Large intestine (tissue), 3 donors: Measurements from ENCODE around the gene AAR2. TPM values are rescaled to one million over a fixed set of nuclear protein-coding genes. Genes with fewer than 3 reads are reported as not detected.

Source experiments
- DNase-seq, 2 donors: peaks; one replicate each; pipeline versions ENCODE4 v3.0.0 to v3.0.0-alpha.2; 2013
- H3K27ac ChIP-seq: one replicate; pipeline ENCODE4 v1.5.1; 2013; ENCODE audit warnings: low read length
- H3K27me3 ChIP-seq: 2 replicates; pipeline ENCODE4 v1.6.1; 2013; ENCODE audit warnings: low read length; ENCODE audit not compliant: control insufficient read depth, insufficient read depth
- H3K36me3 ChIP-seq: 2 replicates; pipeline ENCODE4 v1.6.1; 2013; ENCODE audit warnings: low read length; ENCODE audit not compliant: control insufficient read depth, insufficient read depth
- H3K4me1 ChIP-seq: one replicate; pipeline ENCODE4 v1.6.1; 2013; ENCODE audit warnings: low read length; ENCODE audit not compliant: control insufficient read depth, insufficient read depth
- H3K4me3 ChIP-seq: one replicate; pipeline ENCODE4 v1.5.1; 2013; ENCODE audit warnings: low read length
- H3K9me3 ChIP-seq: one replicate; pipeline ENCODE4 v1.6.1; 2013; ENCODE audit warnings: mild to moderate bottlenecking, low read depth, low read length, moderate library complexity; ENCODE audit not compliant: control insufficient read depth
- WGBS: methylation state at CpG from one replicate; pipeline ENCODE4 v1.1.5; 2013; ENCODE audit warnings: low lambda C conversion rate; ENCODE audit not compliant: insufficient coverage; 5-methylcytosine and 5-hydroxymethylcytosine counted together
- polyA plus RNA-seq: library from polyadenylated mRNA; unstranded; fragments of 120-200 nt; gene quantifications from one replicate; pipeline ENCODE4 v1.2.1, GENCODE V29; 2013

The AAR2 gene
- polyA plus RNA-seq, 1 donor: 29.1 TPM

DNA sequence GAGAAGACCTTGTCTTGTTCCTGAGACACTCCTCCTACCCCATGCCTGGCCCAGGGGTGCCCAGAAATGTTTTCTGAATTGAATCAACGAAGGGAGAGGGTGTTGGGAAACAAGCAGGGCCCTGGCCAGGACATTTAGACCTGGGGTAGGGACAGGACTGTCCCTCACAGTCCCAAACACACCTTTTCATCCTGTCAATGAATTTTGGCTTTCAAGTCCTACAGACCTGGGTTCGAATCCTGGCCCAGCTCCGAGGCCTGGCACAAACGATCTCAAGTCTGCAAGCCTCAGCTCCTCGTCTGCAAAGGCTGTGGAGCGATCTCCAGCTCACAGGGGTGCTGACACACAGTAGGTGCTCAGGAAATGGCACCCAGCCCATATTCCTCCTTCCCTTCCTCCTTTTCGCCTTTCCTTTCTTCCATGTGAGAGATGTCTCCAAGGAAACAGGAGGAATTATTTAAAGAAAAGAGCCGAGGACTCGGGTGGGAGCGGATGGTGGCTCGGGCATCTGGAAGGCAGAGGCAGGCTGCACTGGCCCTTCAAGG lies 62.6 kb downstream of the AAR2 start:
- peaks cover 29% of the 10 kb centered on the region for H3K27me3 ChIP-seq
- no peak overlapping the region for H3K4me3 ChIP-seq
- no peaks in the 10 kb centered on the region for H3K36me3 ChIP-seq
- DNase-seq: no peak
- H3K27ac ChIP-seq: no peak overlapping the region
- no peaks in the 10 kb centered on the region for H3K9me3 ChIP-seq
- WGBS: no CpG with 5 or more reads among the region's 11 CpGs
- no peaks in the 10 kb centered on the region for H3K4me1 ChIP-seq

DNA sequence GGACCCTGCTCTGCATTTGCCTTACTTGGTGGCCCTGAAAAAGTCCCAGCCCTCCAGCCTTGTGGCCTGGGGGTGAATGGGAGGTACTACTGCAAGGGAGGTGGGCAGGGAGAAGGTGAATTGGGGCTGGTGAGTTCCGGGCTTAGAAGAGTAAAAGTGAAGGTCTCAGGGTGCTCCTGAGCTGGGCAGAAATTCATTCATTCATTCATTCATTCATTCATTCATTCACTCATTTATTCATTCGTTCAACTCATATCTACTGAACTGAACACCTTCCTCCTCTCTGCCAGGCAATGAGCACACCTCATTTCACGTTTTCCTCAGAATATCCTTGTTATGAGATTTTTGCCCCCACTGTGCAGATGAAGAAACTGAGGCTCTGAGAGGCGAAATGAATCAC lies 63.2 kb downstream of the AAR2 start:
- Histone ChIP-seq H3K27ac (no peak overlapping the region), H3K27me3 (peaks cover 33% of the 10 kb centered on the region)
- 100% methylated on average over 2 of the region's 4 CpGs for WGBS

DNA sequence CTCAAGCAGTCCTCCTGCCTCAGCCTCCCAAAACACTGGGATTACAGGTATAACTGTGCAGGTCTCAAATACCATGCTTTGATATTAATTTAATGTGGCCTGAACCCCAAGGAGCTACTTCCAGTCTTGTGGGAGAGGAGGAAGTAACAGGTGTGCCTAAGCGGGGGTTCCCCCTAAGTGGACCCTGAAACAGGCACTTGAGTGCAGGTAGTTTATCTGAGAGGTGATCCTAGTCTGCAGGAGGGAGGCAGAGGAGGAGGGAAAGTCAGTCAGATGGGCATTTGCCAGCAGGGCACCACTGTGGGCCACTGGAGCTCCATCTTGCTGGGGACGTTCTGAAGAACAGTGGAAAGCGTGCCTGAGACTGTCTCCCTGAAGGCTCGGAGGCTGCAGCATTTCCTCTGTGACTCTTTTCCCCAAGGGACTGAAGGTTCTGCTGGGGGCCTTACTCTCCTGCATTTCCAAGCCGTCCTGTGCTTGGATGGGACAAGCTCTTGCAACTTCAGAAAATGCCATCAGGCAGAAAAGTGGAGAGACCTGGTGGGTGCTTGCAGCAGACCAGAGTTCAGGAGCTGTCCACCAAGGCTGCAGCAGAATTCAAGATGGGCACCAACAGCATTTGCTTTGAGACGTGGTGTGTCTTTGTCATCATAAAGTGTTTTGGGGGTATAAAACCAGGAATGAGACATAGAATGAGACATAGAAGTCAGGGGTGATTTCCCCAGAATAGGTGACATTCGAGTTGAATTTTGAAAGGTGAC lies 65.3 kb downstream of the AAR2 start:
- peaks cover 49% of the 10 kb centered on the region for H3K27me3 ChIP-seq
- no CpG with 5 or more reads among the region's 7 CpGs for WGBS

More for the DNA sequence above, 63.2 kb downstream of the AAR2 start:
- DNase-seq: no peak
- Histone ChIP-seq H3K9me3 (no peaks in the 10 kb centered on the region), H3K4me1 (no peaks in the 10 kb centered on the region), H3K4me3 (no peak overlapping the region), H3K36me3 (no peaks in the 10 kb centered on the region)

DNA sequence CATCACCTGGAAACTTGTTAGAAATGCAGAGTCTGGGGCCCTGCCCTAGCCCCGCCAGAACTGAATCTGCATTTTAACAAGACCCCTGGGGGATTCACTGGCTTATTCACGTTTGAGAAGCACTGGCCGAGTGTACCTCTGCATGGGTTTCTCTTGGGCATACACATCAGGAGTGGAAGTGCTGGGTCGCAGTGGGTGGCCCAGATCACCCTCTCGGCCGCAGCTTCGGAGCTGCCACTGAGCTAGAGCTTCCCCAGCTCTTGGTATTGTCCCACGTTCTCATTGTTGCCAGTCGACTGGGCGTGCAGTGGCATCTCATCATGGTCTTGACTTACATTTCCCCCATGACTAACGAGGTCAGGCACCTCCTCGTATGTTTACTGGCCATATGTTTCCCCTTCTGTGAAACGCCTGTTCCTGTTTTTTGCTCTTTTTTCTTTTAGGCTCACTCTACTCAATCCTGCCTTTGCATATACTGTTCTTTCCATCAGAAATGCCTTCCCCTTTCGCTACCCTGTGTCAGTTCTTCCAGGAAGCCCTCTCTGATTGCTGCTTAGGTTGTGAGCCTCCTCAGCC lies 66.8 kb downstream of the AAR2 start:
- no peak overlapping the region for H3K4me3 ChIP-seq
- H3K27ac ChIP-seq: no peak overlapping the region
- H3K9me3 ChIP-seq: peaks cover 8% of the 10 kb centered on the region
- no peaks in the 10 kb centered on the region for H3K36me3 ChIP-seq
- H3K4me1 ChIP-seq: peaks cover 4% of the 10 kb centered on the region
- peaks cover 65% of the 10 kb centered on the region for H3K27me3 ChIP-seq
- 59% methylated on average over 4 of the region's 14 CpGs for WGBS
- no peak for DNase-seq

More for the DNA sequence above, 65.3 kb downstream of the AAR2 start:
- H3K4me1 ChIP-seq: peaks cover under 1% of the 10 kb centered on the region
- no peak for DNase-seq
- H3K27ac ChIP-seq: no peak overlapping the region
- no peak overlapping the region for H3K4me3 ChIP-seq
- H3K36me3 ChIP-seq: no peaks in the 10 kb centered on the region
- peaks cover 2% of the 10 kb centered on the region for H3K9me3 ChIP-seq

DNA sequence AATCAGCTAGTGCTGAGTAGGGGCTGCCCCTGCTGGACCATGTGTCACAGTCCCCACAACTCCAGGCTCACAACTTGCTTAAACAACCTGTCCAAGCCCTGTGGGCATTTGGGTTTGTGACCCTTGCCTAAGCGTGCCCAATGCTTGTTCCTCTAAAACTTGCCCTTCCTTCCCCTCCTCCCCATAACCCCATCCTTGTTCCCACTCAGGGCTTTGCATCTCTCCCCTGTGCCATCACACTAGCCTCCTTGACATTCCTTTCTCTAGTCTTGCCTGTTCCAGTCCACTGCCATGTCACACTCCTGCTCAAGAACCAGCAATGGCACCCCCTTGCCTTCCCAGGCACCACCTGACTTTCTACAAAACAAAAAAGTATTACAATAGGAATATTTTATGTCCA lies 67.6 kb downstream of the AAR2 start:
- WGBS: no CpG with 5 or more reads among the region's 1 CpG
- no peak for DNase-seq
- Histone ChIP-seq H3K9me3 (peaks cover 8% of the 10 kb centered on the region), H3K4me1 (peaks cover 4% of the 10 kb centered on the region), H3K4me3 (no peak overlapping the region), H3K27me3 (peaks cover 71% of the 10 kb centered on the region), H3K27ac (no peak overlapping the region), H3K36me3 (no peaks in the 10 kb centered on the region)

DNA sequence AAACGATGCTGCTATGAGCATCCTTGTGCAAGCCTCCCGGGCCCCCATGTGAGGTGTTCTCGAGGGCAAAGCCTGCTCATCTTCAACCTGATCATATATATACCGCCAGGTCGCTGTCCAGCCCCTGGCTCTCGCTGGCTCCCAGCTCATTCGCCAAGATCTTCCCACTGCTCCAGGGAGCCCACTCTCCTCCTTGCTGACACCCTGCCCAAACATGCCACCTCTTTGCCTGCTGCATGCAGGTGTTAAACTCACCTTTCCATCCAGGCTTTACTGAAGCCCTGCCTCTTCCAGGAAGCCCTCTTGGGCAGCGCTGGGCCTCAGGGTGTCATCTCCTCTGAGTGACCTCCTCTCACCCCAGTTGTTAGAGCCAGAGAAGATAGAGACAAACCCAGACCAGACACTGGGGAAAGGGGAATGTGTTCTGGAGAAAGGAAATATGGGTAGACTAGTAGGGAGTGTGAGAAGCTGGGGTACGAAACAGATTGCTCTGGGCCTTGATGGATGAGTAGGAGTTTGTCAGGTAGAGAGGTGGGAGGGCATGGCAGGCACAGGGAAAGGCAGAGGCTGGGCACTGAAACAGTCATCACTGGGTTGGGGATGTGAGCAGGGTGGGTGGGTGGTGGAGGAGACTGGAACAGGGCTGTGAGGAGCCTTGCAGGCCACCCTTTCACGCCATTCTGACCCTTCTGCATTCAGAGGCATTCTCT lies 68.7 kb downstream of the AAR2 start:
- WGBS: 50% methylated on average over 1 of the region's 10 CpGs
- peaks cover 78% of the 10 kb centered on the region for H3K27me3 ChIP-seq

DNA sequence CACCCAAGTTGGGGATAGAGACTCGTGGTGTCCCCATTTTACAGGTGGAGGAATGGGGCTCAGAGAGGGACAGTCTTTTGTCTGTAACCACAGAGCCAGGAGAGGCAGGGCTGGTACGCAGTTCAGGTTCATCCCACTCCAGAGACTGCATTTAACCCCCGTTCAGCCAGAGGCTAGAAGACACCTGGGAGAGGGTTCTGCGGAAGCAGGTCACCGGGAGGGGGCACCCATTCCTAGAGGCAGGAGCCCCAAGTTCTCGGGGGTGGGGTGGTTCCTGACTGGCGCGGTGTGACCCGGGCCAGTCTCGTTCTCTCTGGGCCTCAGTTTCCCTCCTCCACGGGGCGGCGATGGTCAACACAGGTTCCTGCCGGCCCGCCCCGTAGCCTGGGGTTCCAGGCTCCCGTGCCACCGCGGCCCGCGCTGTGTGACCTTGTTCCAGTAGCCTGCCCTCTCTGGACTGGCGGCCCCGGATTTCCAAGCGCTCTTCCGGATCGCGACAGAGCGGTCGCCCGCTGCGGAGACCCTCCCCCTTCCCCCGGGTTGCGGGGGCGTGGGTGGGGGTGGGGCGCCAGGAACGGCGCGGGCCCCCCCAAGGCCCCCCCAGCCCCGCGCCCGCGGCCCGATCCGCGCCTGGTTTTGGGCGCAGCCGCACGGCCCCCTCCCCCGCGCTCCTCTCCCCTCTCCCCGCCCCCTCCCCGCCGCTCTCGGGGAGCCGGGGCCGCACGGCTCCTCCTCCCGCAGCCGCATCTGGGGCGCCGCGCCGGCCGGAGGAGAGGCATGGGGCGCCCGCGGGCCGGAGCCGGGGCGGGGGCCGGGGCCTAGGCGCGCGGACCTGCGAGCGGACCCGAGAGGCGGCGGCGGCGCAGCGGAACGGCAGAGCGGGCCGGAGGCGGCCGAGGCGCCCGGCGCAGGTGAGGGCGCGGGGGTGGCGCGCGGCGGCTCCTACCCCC lies 69.6 kb downstream of the AAR2 start, which contains the start of gene DLGAP4:
Gene DLGAP4 (plus strand): TSS at position 738 of the 950 bp plus-strand sequence. CDS start 125,379 bp downstream, outside the sequence.
- Histone ChIP-seq H3K9me3 (peaks cover 8% of the 10 kb centered on the region), H3K27me3 (peaks cover 81% of the 10 kb centered on the region), H3K4me3 (peak within 1 kb of the TSS; percentile 23), H3K27ac (no peak within 1 kb of the TSS), H3K36me3 (no peaks in the 10 kb centered on the region), H3K4me1 (peaks cover 4% of the 10 kb centered on the region)
- 0% methylated on average over 1 of the region's 96 CpGs for WGBS
- no peak for DNase-seq

More for the DNA sequence above, 68.7 kb downstream of the AAR2 start:
- H3K4me1 ChIP-seq: peaks cover 4% of the 10 kb centered on the region
- no peak for DNase-seq
- H3K4me3 ChIP-seq: no peak overlapping the region
- no peak overlapping the region for H3K27ac ChIP-seq
- H3K9me3 ChIP-seq: peaks cover 8% of the 10 kb centered on the region
- H3K36me3 ChIP-seq: no peaks in the 10 kb centered on the region

Other genes starting within 250 kb of the AAR2 start
- 27.5 TPM for gene EPB41L1, start 81.7 kb upstream of the AAR2 start, polyA plus RNA-seq
- 43.1 TPM for gene DLGAP4, start 69.9 kb downstream of the AAR2 start, polyA plus RNA-seq